Daoy (cell line): ENCODE measurements around the gene HOXB9. TPM values are rescaled to one million over a fixed set of nuclear protein-coding genes. Genes with fewer than 3 reads are reported as not detected.

Source experiments
- DNase-seq: peaks from one replicate; pipeline ENCODE4 v3.0.0-alpha.2; 2015; ENCODE audit warnings: low read depth
- total RNA-seq: library from RNA; depleted of rRNA; stranded (reverse); fragments of >200 nt; shearing (Covaris generic); gene quantifications from 2 replicates; pipeline ENCODE4 v1.2.3, GENCODE V29; 2014

HOXB9 gene
- total RNA-seq, 1 experiment from 2014 or later: 10.6 TPM

GRCh38 chr17:48639982-48640857, 14.1 kb upstream of the HOXB9 start:
- DNase-seq: no peak

- DNase-seq: no peak
Measured at GRCh38 chr17:48639136-48639535, 13.0 kb upstream of the HOXB9 start.

GRCh38 chr17:48637323-48638260, 11.4 kb upstream of the HOXB9 start:
- DNase-seq: peak; percentile 83

- DNase-seq: peak; percentile 89
Measured at GRCh38 chr17:48636177-48637018, 10.2 kb upstream of the HOXB9 start.

GRCh38 chr17:48634493-48635208, 8.5 kb upstream of the HOXB9 start:
- no peak for DNase-seq

GRCh38 chr17:48633266-48633677, 7.1 kb upstream of the HOXB9 start:
- DNase-seq: no peak

- DNase-seq: no peak
Measured at GRCh38 chr17:48632579-48633265, 6.6 kb upstream of the HOXB9 start.

GRCh38 chr17:48631693-48632578, 5.8 kb upstream of the HOXB9 start:
- no peak for DNase-seq

GRCh38 chr17:48630925-48631692, 5.0 kb upstream of the HOXB9 start:
- no peak for DNase-seq

GRCh38 chr17:48630009-48630924, 4.1 kb upstream of the HOXB9 start:
- DNase-seq: no peak

- no peak for DNase-seq
Measured at GRCh38 chr17:48629411-48629759, 3.2 kb upstream of the HOXB9 start.

- DNase-seq: no peak
Measured at GRCh38 chr17:48628649-48629410, 2.7 kb upstream of the HOXB9 start.

GRCh38 chr17:48627623-48628521, 1.7 kb upstream of the HOXB9 start:
- no peak for DNase-seq

- DNase-seq: no peak
Measured at GRCh38 chr17:48627118-48627597, 1.0 kb upstream of the HOXB9 start.

GRCh38 chr17:48625495-48626244, 488 bp downstream of the HOXB9 start:
- peak; percentile 63 for DNase-seq
